ENCODE measurements around the gene DMXL2. TPM values are rescaled to one million over a fixed set of nuclear protein-coding genes. Genes with fewer than 3 reads are reported as not detected.
"Not testable (repeated sequence)": the region's sequence is repeated elsewhere in the genome, so short reads cannot be mapped to it uniquely, and the experiment has no call there.

DMXL2 gene
- total RNA-seq, 3 donors from 2014 or later (not counting 1 experiment from before 2014, with no cell fraction given) = 6.4 to 12.4 (median 11.3) TPM

DNA sequence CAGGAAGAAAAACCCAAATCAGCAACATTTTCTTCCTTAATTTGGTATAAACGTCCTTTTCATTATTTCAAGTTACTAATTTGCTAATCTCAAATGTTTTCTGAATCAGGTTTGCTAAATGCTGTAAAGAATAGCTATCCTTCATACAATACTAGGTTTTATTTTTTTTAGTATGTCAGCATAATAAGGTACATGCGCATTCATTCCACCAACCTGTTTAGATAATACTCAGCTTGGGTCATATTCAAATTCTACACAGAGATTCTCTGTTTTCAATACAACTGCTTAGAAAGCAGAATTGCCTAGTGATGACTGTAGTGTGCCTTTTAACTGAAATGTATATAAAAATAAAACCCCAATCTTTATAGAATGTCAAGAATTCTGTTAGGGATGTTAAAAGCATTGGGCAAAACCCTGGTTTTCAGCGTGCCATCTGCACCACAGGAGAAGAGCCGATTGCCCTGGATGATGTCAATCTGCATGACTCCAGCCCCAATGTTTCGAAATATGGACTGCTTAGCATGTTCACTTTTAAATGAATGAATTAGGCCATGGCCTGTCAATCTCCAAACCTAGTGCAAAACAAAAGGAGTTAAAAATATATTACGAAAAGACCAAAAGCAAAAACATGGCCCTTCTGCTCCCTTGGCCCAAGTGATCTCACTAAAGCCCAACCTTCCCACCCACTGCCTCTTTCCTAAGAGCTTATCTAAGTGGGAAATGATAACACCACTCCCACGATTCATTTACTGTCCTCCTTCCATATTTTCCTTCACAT, 173.8 kb downstream of the DMXL2 start:
- no peak overlapping the region for H3K4me3 Mint-ChIP-seq
- no peak overlapping the region for H3K27ac Mint-ChIP-seq
- H3K9me3 ChIP-seq (ENCODE audit: control insufficient read depth, insufficient read depth, low read length) = no peaks in the 10 kb centered on the region
- TF ChIP-seq, protein P1, sequence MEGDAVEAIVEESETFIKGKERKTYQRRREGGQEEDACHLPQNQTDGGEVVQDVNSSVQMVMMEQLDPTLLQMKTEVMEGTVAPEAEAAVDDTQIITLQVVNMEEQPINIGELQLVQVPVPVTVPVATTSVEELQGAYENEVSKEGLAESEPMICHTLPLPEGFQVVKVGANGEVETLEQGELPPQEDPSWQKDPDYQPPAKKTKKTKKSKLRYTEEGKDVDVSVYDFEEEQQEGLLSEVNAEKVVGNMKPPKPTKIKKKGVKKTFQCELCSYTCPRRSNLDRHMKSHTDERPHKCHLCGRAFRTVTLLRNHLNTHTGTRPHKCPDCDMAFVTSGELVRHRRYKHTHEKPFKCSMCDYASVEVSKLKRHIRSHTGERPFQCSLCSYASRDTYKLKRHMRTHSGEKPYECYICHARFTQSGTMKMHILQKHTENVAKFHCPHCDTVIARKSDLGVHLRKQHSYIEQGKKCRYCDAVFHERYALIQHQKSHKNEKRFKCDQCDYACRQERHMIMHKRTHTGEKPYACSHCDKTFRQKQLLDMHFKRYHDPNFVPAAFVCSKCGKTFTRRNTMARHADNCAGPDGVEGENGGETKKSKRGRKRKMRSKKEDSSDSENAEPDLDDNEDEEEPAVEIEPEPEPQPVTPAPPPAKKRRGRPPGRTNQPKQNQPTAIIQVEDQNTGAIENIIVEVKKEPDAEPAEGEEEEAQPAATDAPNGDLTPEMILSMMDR (IDR thresholded peaks at IDR 0.05) = no peak
- no peak overlapping the region for H3K27ac ChIP-seq (ENCODE audit: low read length)
- ATAC-seq = no peak
- no peaks in the 10 kb centered on the region for H3K36me3 ChIP-seq (ENCODE audit: control insufficient read depth, insufficient read depth, low read length)
- DNase-seq = no peak
- H3K36me3 Mint-ChIP-seq = no peaks in the 10 kb centered on the region
- H3K4me1 Mint-ChIP-seq = no peaks in the 10 kb centered on the region
- H3K9me3 Mint-ChIP-seq = no peaks in the 10 kb centered on the region
- WGBS (ENCODE audit: insufficient coverage) = 94% methylated on average over 6 of the region's 7 CpGs
- intact Hi-C loops (cut with micrococcal nuclease) = no loop called here
- no peaks in the 10 kb centered on the region for H3K27me3 ChIP-seq (ENCODE audit: control insufficient read depth, insufficient read depth, low read length)
- H3K4me3 ChIP-seq (ENCODE audit: low read length) = no peak overlapping the region
- no peaks in the 10 kb centered on the region for H3K27me3 Mint-ChIP-seq (ENCODE audit: low read depth in 2 of 2)
- H3K4me1 ChIP-seq (ENCODE audit: control insufficient read depth, insufficient read depth, low read length) = no peaks in the 10 kb centered on the region

DNA sequence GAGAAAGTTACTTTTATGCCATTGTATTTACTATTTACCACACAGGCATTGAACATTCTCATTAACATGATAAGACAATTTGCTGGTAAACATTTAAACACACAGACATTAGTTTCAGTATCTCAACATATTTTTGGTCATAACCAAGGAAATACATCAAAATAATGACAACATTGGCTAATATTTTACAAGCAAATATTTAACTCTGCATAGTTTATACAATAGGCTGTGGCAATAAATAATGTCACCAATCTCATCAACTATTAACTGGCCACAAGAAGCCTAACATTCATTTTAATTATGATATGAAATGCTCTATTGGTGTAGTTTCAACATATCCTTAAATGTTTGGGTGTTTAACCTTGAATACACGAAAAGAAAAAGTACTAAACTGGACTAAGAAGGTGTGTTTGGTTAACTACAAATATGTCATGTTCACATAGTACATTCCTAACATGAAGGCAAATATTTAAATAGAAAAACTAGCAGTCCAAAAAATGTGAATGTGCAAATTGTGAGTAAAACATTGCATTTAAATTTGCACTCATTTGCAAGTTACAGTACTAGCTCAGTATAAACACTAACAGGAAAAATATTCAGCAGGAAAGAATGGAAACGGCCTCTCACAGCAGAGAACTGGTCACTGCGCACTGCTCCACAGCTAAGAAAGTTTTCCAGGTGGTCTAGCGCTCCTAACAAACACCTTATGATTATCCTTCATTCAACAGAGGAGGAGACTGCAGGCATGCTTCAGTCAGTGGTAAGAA, 174.5 kb downstream of the DMXL2 start:
- H3K27me3 ChIP-seq (ENCODE audit: control insufficient read depth, insufficient read depth, low read length) = no peaks in the 10 kb centered on the region
- Mint-ChIP-seq H3K27ac (no peak overlapping the region), H3K4me3 (no peak overlapping the region), H3K9me3 (no peaks in the 10 kb centered on the region), H3K27me3 (ENCODE audit: low read depth in 2 of 2) (no peaks in the 10 kb centered on the region), H3K4me1 (no peaks in the 10 kb centered on the region), H3K36me3 (no peaks in the 10 kb centered on the region)
- intact Hi-C loops (cut with micrococcal nuclease) = no loop called here
- 96% methylated on average over 3 of the region's 4 CpGs for WGBS (ENCODE audit: insufficient coverage)
- H3K4me1 ChIP-seq (ENCODE audit: control insufficient read depth, insufficient read depth, low read length) = no peaks in the 10 kb centered on the region
- H3K9me3 ChIP-seq (ENCODE audit: control insufficient read depth, insufficient read depth, low read length) = no peaks in the 10 kb centered on the region
- TF ChIP-seq, protein P1 (IDR thresholded peaks at IDR 0.05) = no peak
- H3K27ac ChIP-seq (ENCODE audit: low read length) = no peak overlapping the region
- no peak overlapping the region for H3K4me3 ChIP-seq (ENCODE audit: low read length)
- no peaks in the 10 kb centered on the region for H3K36me3 ChIP-seq (ENCODE audit: control insufficient read depth, insufficient read depth, low read length)
- ATAC-seq (no peak), DNase-seq (no peak)

DNA sequence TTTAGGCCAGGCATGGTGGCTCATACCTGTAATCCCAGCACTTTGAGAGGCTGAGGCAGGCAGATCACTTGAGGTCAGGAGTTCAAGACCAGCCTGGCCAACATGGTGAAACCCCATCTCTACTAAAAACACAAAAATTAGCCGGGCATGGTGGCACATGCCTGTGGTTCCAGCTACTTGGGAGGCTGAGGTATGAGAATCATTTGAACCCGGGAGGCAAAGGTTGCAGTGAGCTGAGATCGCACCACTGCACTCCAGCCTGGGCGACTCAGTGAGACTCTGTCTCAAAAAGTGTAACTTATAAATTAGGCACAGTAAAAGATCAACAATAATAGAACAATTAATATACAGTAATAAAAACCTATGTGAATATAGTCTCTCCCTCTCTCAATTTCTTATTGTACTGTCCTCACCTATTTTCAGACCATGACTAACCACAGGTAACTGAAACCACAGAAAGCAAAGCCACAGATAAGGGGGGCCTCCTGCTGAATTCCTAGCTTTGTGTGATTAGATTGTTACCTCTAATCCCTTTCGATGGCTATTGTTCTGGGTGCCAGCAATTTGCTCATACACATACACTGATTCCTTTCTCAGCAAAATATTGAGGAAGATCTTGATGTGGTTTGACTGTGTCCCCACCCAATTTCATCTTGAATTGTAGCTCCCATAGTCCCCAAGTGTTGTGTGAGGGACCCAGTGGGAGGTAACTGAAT, 176.4 kb downstream of the DMXL2 start:
- H3K4me3 Mint-ChIP-seq; H3K27ac Mint-ChIP-seq; H3K4me3 ChIP-seq (ENCODE audit: low read length); intact Hi-C loops (cut with micrococcal nuclease); H3K27me3 ChIP-seq (ENCODE audit: control insufficient read depth, insufficient read depth, low read length); H3K4me1 Mint-ChIP-seq; DNase-seq; H3K4me1 ChIP-seq (ENCODE audit: control insufficient read depth, insufficient read depth, low read length); H3K27me3 Mint-ChIP-seq (ENCODE audit: low read depth in 2 of 2); H3K36me3 Mint-ChIP-seq; H3K36me3 ChIP-seq (ENCODE audit: control insufficient read depth, insufficient read depth, low read length); H3K9me3 Mint-ChIP-seq; H3K9me3 ChIP-seq (ENCODE audit: control insufficient read depth, insufficient read depth, low read length); ATAC-seq; H3K27ac ChIP-seq (ENCODE audit: low read length): not testable (repeated sequence)
- WGBS (ENCODE audit: insufficient coverage) = 65% methylated on average over 5 of the region's 5 CpGs

DNA sequence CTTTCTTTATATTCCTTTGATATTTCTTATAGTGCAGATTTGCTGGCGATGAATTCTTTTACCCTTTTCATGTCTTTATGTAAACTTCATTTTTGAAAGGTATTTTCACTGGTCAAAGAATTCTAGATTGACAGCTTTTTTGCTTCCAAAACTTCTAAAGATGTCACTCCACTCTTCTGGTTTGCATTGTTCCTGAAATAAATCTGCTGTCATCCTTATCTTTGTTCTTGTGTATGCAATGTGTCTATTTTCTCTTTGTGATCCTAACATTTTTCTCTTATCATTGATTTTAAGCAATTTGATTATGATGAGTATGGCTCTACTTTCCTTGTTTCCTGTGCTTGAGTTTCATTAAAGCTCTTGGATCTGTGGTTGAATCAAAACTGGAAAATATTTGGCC, 177.8 kb downstream of the DMXL2 start:
- ATAC-seq = no peak
- Histone ChIP-seq H3K27ac (ENCODE audit: low read length) (no peak overlapping the region), H3K4me3 (ENCODE audit: low read length) (no peak overlapping the region), H3K27me3 (ENCODE audit: control insufficient read depth, insufficient read depth, low read length) (no peaks in the 10 kb centered on the region), H3K4me1 (ENCODE audit: control insufficient read depth, insufficient read depth, low read length) (no peaks in the 10 kb centered on the region), H3K36me3 (ENCODE audit: control insufficient read depth, insufficient read depth, low read length) (no peaks in the 10 kb centered on the region), H3K9me3 (ENCODE audit: control insufficient read depth, insufficient read depth, low read length) (peaks cover 7% of the 10 kb centered on the region)
- H3K9me3 Mint-ChIP-seq = no peaks in the 10 kb centered on the region
- TF ChIP-seq, protein P1 (IDR thresholded peaks at IDR 0.05) = no peak
- intact Hi-C loops (cut with micrococcal nuclease) = no loop called here
- WGBS (ENCODE audit: insufficient coverage) = no CpG with 5 or more reads among the region's 1 CpG
- H3K4me1 Mint-ChIP-seq = no peaks in the 10 kb centered on the region
- no peak overlapping the region for H3K27ac Mint-ChIP-seq
- H3K27me3 Mint-ChIP-seq (ENCODE audit: low read depth in 2 of 2) = no peaks in the 10 kb centered on the region
- no peak for DNase-seq
- no peak overlapping the region for H3K4me3 Mint-ChIP-seq
- H3K36me3 Mint-ChIP-seq = no peaks in the 10 kb centered on the region

Measured in natural killer cell (primary cell).